NCI-H2171 (cell line): ENCODE measurements around the gene GPANK1.

Experiments used
- DNase-seq: peaks from one replicate; lab custom pipeline; 2025; lab: John Stamatoyannopoulos, UW

GPANK1 gene

DNA sequence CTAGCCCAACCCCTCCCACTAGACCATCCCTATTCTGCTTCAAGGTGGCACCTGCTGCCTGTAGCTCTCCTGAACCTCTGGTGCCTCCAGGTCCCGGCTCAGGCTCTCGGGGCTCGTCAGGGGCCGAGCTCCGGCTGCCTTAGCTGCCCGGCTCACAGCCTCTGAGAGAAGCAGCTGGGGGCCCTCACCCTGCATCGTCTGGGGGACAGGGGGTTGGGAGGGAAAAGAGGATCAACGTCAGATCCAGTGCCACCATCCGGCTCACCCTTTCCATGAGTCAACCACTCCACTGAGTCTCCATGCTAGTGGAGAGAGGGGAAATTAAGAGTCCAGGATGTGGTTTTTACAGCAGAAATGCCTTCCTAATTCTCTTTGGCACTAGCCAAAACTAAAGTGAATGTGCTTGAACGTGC is 25.3 kb downstream of the GPANK1 start:
- DNase-seq, result no peak

DNA sequence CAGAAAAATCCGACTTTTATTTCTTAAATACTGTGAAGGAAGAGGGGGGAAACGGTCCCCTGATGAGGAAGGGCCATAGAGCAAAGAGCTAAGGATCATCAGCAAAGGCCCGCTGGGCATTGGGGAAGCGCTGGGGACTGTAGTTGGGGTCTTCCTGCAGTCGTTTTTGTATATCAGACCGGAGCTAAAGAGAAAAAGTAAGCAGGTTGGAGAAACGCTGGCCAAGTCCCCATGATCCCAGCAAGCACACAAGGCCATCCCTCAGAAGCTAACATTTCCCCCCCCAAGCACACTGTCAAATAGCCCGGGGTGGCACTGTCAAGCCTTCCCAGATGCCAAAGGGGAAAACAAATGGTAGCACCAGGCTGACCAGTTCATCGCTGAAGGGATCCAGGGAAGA is 25.8 kb downstream of the GPANK1 start:
- DNase-seq, result no peak

DNA sequence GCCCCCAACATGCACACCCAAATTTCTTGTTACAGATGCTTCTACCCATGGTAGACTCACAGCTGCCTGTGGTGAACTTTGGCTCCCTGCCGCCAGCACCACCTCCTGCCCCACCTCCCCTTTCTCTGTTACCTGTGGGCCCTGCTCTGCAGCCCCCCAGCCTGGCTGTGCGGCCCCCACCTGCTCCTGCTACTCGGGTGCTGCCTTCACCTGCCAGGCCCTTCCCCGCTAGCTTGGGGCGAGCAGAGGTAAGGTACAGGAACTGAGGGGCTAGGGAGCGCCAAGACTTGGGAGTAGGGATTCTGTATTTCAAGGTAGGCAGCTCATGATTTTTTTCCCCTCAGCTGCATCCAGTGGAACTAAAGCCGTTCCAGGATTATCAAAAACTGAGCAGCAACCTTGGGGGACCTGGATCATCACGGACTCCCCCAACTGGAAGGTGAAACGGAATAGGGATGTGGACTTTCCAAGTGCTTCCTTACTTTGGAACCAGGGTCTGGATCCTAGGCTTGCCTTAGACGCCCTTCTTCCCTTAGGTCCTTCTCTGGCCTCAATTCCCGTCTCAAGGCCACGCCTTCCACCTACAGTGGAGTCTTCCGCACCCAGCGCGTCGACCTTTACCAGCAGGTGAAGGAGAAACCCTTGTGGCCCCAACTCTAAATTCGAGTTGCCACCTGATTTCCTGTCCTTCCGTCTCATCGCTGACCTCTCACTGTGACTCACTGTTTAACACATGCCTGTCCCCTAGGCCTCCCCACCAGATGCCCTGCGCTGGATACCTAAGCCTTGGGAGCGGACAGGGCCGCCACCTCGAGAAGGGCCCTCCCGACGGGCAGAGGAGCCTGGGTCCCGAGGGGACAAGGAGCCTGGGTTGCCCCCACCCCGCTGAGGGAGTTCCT is 27.9 kb downstream of the GPANK1 start:
- DNase-seq, result no peak

DNA sequence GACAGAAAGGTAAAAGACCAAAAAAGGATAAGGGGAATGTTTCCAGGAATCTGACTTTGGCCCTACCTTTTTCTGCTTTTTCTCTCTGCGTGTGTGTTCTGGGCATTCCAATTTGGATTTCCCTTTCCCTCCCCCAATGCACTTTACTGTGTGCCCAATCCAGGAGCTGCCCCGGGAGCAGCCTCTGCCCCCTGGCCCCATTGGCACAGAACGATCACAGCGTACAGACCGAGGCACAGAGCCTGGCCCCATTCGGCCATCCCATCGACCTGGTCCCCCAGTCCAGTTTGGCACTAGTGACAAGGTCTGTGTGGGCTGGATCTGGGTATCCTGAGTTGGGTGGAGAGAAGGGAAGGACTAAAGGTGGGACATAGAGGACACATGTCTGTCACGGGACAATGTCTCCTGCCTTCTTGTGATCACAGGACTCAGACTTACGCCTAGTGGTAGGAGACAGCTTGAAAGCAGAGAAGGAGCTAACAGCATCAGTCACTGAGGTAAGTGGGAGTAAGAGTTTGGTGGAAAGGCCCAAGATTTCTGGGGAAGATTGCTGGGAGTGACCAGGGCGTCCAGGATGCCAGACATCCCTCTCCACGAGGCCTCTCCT is 29.7 kb downstream of the GPANK1 start:
- no peak for DNase-seq

DNA sequence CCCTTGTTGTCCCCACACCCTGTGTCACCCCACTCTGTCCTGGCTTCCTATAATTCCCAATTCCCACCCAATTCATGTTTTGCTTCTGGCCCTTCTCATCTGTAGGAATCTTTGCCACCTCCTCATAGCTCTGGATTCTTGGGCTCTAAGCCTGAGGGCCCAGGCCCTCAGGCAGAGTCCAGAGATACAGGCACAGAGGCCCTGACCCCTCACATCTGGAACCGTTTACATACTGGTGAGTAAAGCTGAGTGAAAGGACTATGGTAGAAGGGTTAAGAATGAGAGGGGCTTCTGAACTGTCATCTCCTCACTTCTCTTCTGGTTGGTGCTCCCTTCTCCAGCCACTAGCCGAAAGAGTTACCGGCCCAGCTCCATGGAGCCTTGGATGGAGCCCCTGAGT is 30.7 kb downstream of the GPANK1 start:
- DNase-seq, result no peak

DNA sequence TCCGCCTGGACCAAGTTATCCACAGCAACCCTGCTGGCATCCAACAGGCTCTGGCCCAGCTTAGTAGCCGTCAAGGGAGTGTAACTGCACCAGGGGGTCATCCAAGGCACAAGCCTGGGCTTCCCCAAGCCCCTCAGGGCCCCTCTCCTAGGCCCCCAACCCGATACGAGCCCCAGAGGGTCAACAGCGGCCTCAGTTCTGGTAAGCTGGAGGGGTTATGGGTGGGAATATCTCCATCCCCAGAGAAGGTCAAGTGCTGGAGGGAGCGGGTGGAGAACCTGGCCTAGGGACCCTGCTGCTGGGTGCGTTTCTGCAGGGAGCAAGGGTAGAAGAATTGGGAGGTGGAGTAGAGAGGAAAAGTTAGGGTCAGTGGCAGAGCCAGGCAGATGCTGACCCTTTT is 31.4 kb downstream of the GPANK1 start:
- DNase-seq, result no peak

DNA sequence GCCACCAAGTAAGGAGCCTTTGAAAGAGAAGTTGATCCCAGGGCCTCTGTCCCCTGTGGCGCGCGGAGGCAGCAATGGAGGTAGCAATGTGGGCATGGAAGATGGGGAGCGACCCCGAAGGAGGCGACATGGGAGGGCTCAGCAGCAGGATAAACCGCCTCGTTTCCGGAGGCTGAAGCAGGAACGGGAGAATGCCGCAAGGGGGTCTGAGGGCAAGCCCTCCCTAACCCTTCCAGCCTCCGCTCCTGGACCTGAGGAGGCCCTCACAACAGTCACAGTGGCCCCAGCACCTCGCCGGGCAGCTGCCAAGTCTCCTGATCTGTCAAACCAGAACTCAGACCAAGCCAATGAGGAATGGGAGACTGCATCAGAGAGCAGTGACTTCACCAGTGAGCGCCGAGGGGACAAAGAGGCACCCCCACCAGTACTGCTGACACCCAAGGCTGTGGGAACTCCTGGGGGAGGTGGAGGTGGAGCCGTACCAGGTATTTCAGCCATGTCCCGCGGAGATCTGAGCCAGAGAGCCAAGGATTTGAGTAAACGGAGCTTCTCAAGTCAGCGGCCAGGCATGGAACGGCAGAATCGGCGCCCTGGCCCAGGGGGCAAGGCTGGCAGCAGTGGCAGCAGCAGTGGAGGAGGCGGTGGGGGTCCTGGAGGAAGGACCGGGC is 32.4 kb downstream of the GPANK1 start:
- DNase-seq, result no peak

DNA sequence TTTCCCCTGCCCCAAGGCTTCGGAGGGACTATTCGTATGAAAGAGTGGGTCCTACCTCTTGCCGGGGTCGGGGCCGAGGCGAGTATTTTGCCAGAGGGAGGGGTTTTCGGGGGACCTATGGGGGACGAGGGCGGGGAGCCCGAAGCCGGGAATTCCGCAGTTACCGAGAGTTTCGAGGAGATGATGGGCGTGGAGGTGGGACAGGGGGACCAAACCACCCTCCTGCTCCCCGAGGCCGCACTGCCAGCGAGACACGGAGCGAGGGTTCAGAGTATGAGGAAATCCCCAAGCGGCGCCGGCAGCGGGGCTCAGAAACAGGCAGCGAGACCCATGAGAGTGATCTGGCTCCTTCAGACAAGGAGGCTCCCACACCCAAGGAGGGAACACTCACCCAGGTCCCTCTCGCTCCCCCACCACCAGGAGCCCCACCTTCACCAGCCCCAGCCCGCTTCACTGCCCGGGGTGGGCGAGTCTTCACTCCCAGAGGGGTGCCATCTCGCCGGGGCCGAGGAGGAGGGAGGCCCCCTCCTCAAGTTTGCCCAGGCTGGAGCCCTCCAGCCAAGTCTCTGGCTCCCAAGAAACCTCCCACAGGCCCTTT is 33.0 kb downstream of the GPANK1 start:
- DNase-seq, result no peak

DNA sequence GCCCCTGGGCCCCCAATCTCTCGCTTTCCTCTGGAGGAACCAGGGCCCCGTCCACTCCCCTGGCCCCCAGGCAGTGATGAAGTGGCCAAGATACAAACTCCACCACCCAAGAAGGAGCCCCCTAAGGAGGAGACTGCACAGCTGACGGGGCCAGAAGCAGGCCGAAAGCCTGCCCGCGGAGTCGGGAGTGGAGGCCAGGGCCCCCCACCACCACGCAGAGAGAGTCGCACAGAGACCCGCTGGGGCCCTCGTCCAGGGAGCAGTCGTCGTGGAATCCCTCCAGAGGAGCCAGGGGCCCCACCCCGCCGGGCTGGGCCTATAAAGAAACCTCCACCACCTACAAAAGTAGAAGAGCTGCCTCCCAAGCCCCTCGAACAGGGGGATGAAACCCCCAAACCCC is 33.6 kb downstream of the GPANK1 start:
- no peak for DNase-seq

DNA sequence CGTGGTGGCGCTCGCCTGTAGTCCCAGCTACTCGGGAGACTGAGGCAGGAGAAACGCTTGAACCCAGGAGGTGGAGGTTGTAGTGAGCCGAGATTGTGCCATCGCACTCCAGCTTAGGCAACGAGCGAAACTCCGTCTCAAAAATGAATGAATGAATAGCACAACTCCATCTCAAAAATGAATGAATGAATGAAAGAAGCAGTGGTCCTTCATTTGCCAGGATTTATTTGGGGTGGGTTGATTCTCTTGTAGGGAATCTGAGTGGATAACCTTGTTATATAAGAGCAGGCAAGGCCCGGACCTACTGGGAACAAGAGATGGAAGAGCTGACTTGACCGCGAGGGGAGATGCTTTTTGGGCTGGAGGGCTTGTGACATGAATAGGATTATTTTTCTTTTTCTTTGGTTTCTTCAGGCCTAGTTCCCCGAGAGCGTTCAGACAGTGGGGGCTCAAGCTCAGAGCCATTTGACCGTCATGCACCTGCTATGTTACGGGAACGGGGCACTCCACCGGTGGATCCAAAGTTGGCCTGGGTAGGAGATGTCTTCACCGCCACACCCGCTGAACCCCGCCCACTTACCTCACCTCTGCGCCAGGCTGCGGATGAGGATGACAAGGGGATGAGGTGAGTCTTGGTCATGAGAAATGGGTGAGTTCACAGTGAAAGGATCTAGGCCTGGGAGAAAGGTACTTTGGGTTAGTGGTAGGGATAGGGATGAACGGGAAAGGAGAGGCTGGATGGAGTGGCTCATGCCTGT is 34.4 kb downstream of the GPANK1 start:
- no peak for DNase-seq

DNA sequence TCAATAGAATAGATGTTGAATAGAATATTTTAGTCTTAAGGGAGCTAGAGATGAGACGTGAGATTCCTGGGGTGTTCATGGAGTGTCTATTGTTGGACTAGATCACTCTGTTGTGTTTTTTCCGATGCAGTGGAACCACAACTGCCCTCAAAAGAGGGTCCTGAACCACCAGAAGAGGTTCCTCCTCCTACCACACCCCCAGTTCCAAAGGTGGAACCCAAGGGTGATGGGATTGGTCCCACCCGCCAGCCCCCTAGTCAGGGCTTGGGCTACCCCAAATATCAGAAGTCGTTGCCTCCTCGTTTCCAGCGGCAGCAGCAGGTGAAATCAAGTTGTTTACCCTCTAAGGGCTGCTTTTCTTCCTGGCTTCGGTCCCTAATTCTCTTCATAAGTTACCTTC is 35.8 kb downstream of the GPANK1 start:
- DNase-seq, result no peak

DNA sequence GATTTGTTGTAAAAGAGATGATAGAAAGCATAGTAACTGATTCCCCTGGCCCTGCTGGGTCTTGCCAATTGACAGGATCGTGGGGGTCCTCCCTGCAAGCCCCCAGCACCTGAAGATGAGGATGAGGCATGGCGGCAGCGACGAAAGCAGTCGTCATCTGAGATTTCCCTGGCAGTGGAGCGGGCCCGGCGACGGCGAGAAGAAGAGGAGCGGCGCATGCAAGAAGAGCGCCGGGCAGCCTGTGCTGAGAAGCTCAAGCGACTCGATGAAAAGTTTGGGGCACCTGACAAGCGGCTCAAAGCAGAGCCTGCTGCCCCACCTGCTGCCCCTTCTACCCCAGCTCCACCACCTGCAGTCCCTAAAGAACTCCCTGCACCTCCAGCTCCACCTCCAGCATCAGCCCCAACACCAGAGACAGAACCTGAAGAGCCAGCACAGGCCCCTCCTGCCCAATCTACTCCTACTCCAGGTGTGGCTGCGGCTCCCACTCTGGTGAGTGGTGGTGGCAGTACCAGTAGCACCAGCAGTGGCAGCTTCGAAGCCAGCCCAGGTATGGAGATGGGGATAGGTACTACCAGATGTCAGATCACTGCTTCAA is 37.0 kb downstream of the GPANK1 start:
- no peak for DNase-seq

DNA sequence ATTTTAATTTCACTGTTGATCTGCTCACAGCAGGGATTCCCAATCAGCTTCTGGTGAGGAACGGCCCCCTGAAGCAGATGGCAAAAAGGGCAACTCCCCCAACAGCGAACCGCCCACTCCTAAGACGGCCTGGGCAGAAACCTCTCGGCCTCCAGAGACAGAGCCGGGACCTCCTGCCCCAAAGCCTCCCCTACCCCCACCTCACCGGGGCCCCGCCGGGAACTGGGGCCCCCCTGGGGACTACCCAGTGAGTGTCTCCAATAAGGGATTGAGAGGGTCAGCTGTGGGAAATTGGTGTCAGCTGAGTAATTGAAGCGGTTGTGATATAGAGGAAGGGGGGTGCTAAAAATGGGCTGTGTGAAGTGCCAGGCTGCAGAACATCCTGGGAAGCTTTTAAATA is 37.8 kb downstream of the GPANK1 start:
- no peak for DNase-seq

DNA sequence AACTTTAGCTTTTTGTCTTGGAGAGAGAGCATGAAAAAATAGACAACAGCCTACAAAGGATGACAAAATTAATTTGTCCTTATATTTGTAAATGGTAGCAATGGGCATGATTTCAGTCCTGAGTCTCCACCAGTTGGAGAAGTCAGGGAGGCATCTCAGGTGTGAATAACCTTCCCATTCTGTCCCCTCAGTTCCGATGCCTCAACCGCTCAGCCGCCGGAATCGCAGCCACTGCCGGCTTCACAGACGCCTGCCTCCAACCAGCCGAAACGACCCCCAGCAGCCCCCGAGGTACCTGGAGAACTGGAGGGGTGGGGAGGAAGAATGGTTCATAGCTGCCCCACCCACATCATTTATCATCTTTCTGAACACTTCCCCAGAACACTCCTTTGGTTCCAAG is 40.7 kb downstream of the GPANK1 start:
- no peak for DNase-seq

DNA sequence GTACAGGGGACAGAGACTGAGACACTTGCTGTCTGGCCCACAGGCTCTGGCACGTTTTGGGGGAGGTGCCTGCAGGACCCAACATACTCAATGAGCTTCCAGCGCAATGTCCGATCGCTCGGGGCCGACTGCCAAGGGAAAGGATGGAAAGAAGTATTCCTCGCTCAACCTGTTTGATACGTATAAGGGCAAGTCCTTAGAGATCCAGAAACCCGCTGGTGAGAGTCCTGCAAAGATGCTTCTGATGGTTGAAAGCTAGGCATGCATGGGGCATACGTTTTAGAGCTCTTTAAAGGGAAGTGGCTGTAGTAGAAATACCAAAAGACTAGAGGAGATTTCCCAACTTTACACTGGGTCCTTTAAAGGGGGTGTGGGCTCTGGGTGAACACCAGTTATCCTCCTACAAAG is 42.1 kb downstream of the GPANK1 start:
- no peak for DNase-seq

DNA sequence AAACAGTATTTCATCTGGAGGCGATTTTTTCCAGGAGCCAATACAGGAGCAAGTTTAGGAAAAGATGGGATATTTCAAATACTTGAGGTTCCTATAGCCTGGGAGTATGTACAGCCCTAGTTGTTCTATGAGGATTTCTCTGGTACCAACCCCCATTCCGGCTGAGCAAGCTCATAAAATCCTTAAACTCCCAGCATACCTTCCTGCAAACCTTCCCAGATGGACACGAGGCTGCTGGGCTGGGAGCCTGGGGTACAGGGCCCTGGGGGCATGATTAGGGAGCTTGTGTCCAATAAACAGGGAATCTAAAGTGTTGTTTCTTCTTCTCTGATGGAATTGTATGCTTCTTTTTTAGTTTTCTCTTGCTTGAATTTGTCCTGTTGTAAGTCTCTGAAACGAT is 42.8 kb downstream of the GPANK1 start:
- DNase-seq, result no peak

DNA sequence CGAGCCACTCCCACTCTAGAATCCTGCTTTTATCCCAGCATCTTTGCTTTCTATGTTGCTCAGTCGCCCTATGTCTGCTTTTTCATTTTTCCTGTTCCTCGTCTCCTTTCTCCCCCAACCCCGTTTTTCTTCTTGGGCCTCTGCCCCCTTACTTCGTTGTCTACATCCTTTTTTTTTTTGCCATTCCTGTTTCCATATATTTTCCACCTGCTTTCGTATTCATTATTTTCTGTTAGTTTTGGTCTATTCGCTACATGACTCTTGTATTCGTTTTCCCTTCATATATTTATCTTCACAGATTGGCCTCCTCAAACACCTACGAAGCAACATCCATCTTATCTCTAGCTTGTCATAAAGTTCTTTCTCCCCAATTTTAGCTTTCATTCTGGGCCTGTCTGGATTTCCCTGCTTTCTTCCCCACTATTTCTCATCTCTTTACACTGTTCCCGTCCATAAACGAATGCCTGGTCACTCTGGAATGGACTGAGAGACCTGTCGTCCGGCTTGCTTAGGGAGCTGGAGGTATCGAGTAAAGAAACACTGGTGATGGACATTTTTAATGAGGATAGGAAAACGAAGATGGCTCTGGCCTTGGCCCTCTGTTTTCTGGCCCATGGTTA is 43.4 kb downstream of the GPANK1 start:
- DNase-seq, result no peak

DNA sequence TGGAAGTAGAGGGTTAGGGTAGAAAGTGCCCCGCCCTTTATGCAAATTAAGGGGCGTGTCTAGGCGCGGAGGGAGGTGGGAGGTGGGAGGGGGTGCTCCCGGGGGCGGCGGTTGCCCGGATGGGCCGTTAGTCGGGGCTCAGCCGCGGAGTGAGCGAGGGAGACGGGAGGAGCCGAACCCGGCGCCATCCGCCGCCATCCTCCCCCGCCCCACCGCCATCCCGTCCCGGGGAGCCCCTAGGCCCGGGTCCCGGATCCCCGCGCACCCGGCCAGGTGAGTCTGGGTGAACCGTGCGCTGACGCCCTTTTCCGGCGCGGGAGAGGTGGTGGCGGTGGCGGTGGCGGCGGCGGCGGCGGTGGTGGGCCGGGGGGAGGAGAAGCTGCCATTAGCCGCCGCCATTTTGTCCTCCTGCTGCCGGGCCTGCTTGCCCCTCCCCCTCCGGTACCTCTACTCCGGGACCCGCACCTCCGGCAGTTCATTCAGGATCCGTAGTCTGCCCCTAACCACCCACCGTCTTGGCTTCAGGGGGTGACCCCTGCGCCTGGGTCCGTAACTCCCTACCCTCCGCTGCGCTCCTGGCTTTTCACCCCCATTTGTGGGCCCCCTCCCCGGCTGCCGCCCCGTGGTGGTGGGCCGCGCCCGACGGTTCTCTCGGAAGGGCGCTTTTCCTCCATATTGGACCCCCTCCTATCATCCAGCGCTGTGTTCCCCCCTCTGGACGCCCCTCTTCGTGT is 44.0 kb downstream of the GPANK1 start, which contains the start of gene PRRC2A:
Gene PRRC2A, plus strand, starts transcription at position 130 of the 734 bp plus-strand sequence. CDS start 2,075 bp downstream, outside the sequence.
- peak; percentile 81 for DNase-seq

DNA sequence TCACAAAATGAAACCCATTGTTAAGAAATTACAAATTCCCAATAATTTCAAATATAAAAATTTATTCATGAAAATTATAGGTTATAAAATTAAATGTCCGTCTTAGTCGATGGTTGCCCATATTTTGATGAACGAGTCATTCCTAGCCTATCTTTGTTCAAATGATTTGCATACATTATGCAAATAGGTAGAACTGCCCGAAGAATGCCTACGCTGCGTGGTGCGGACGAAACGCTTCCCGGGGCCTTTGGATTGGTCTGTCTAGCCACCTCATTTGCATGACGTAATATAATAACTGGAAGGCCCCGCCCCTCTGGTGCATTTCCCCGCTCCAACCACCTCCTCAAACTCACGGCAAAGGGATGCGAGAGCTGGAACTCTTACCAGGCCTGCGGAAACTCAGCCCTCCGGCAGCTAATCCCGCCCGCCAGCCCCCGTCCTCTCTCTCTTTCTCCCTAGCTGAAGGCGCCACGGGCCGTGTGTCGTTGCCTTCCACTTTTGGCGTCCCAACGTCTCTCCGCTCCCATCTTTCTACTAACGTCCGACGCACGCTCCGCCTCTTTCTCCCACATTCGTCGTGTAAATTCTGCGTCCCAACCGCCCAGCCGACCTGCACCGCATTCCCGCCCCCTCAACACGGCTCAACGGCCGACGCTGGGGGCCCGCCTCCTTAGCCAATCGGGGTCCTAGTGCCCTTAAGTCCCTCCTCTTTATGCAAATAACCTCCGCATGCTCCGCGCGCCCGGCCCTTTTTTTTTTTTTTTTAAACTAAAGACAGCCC is 44.8 kb downstream of the GPANK1 start:
- peak; percentile 98 for DNase-seq
